ENCODE data around the gene STARD8.
A peak's percentile ranks its signal among the peaks of the same experiment; 100 is the strongest.

Gene STARD8

GRCh38 chrX:68718443-68718820 lies 71.0 kb downstream of the STARD8 start:
- no peak for TF ChIP-seq CTCF (IDR thresholded peaks at IDR 0.05; ENCODE audit: borderline replicate concordance, insufficient read depth, low read depth, low read length)
- H3K4me3 ChIP-seq (ENCODE audit: low read depth, low read length) = no peak overlapping the region

GRCh38 chrX:68719181-68719903 lies 71.9 kb downstream of the STARD8 start:
- H3K4me3 ChIP-seq (ENCODE audit: low read depth, low read length) = no peak overlapping the region
- no peak for TF ChIP-seq CTCF (IDR thresholded peaks at IDR 0.05; ENCODE audit: borderline replicate concordance, insufficient read depth, low read depth, low read length)

GRCh38 chrX:68719904-68720614 lies 72.6 kb downstream of the STARD8 start:
- no peak overlapping the region for H3K4me3 ChIP-seq (ENCODE audit: low read depth, low read length)
- peak; percentile 27; the same call in 1 of the 2 replicates for TF ChIP-seq CTCF (IDR thresholded peaks at IDR 0.05; ENCODE audit: borderline replicate concordance, insufficient read depth, low read depth, low read length)

GRCh38 chrX:68720851-68721250 lies 73.4 kb downstream of the STARD8 start:
- TF ChIP-seq CTCF (IDR thresholded peaks at IDR 0.05; ENCODE audit: borderline replicate concordance, insufficient read depth, low read depth, low read length) = no peak
- no peak overlapping the region for H3K4me3 ChIP-seq (ENCODE audit: low read depth, low read length)

- H3K4me3 ChIP-seq (ENCODE audit: low read depth, low read length) = no peak overlapping the region
- TF ChIP-seq CTCF (IDR thresholded peaks at IDR 0.05; ENCODE audit: borderline replicate concordance, insufficient read depth, low read depth, low read length) = no peak
Observed at GRCh38 chrX:68721546-68721945, 74.1 kb downstream of the STARD8 start.

GRCh38 chrX:68721991-68722860 lies 74.8 kb downstream of the STARD8 start:
- H3K4me3 ChIP-seq (ENCODE audit: low read depth, low read length) = no peak overlapping the region
- no peak for TF ChIP-seq CTCF (IDR thresholded peaks at IDR 0.05; ENCODE audit: borderline replicate concordance, insufficient read depth, low read depth, low read length)

Data from GM12875 (cell line).